ENCODE data around the gene KDM2B. TPM values are rescaled to one million over a fixed set of nuclear protein-coding genes. Genes with fewer than 3 reads are reported as not detected.

The KDM2B gene
- total and polyA plus RNA-seq, 2 of the 8 experiments (the other 6 are each of a cell fraction or from before 2014, with no cell fraction given), result 111 to 162 TPM

GRCh38 chr12:121430833-121431415, 149.9 kb downstream of the KDM2B start (continued):
- no peak for TF ChIP-seq EZH2 (IDR thresholded peaks at IDR 0.05; ENCODE audit: low read depth, low read length, severe bottlenecking)
- no peak for TF ChIP-seq RXRA (IDR thresholded peaks at IDR 0.05; ENCODE audit: insufficient read depth, low read depth, low read length)
- no peak for TF ChIP-seq RBBP5 (IDR thresholded peaks at IDR 0.05; ENCODE audit: borderline replicate concordance, low read depth, low read length)
